ENCODE measurements around the gene MARK2.

GRCh38 chr11:63821411-63821810 lies 17.5 kb upstream of the MARK2 start:
- TF ChIP-seq CTCF (IDR thresholded peaks at IDR 0.05) (no peak), POLR2AphosphoS5 (IDR thresholded peaks at IDR 0.05) (no peak), POLR2A (IDR thresholded peaks at IDR 0.05) (no peak)
